Activated T-cell treated with anti-CD3 and anti-CD28 coated beads, Interleukin-2, amount 50 U/mL, for 24 hours (primary cell): ENCODE data around the gene CLCNKB.

Source experiments
- DNase-seq: peaks from one replicate; pipeline ENCODE4 v3.0.0-alpha.2; 2020
- H3K27ac Mint-ChIP-seq: 2 replicates; pipeline ENCODE4 v1.8.0; 2020; ENCODE audit warnings: mild to moderate bottlenecking, mixed read lengths
- H3K27me3 Mint-ChIP-seq: 2 replicates; pipeline ENCODE4 v1.8.0; 2020; ENCODE audit warnings: mixed read lengths
- H3K36me3 Mint-ChIP-seq: 2 replicates; pipeline ENCODE4 v1.8.0; 2020; ENCODE audit warnings: low read depth, mixed read lengths
- H3K4me1 Mint-ChIP-seq: 2 replicates; pipeline ENCODE4 v1.8.0; 2020; ENCODE audit warnings: low read depth, mixed read lengths
- H3K4me3 Mint-ChIP-seq: 2 replicates; pipeline ENCODE4 v1.8.0; 2020; ENCODE audit warnings: mild to moderate bottlenecking, moderate library complexity, mixed read lengths
- H3K9me3 Mint-ChIP-seq: 2 replicates; pipeline ENCODE4 v1.8.0; 2020; ENCODE audit warnings: mixed read lengths

CLCNKB gene

GRCh38 chr1:16067933-16068332 is 24.4 kb downstream of the CLCNKB start:
- no peaks in the 10 kb centered on the region for H3K36me3 Mint-ChIP-seq
- peaks cover 15% of the 10 kb centered on the region for H3K4me1 Mint-ChIP-seq
- no peaks in the 10 kb centered on the region for H3K9me3 Mint-ChIP-seq
- no peak overlapping the region for H3K4me3 Mint-ChIP-seq
- peaks cover 13% of the 10 kb centered on the region for H3K27me3 Mint-ChIP-seq
- no peak for DNase-seq
- no peak overlapping the region for H3K27ac Mint-ChIP-seq

DNA sequence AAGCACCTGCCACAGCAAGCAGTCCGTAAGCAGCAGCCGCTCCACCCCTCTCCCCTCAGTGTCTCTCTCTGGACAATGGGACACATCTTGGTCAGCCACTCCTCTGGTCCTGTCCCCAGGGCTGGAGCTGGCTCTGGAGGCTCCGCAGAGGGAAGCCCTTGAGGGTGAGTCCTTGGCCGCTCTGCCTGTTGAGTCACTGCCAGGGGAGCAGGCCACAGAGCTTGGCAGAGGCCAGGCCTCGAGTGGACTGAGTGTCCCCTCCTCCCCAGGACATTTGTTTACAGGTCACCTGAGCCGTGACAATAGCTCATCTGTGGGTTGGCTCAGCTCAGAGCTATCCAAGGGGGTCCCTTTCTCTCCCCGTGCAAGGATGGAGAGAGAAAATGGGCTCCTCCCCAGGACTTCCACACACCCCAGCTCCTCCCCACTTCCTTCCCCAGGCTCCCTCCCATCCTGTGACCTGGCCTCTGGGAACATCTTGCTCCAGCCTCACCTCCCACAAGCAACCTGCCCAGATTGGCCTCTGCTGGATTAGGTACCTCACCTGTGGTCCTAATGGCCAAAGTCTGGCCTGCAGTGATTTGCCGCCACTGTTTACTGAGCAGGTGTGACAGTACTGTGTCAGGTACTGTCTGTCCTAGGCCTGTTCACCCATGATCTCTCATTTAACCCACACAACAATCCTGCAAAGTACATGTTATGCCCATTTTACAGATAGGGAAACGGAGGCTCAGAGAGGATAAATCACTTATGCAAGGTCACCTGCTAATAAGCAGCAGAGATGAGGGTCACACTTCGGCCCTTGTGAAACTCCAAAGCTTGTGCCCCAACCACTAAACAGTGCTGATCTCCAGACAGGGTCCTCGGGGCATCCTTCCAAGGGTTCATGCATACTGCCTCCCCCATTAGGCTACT is 25.0 kb downstream of the CLCNKB start:
- no peaks in the 10 kb centered on the region for H3K36me3 Mint-ChIP-seq
- no peak overlapping the region for H3K4me3 Mint-ChIP-seq
- H3K27ac Mint-ChIP-seq = no peak overlapping the region

DNA sequence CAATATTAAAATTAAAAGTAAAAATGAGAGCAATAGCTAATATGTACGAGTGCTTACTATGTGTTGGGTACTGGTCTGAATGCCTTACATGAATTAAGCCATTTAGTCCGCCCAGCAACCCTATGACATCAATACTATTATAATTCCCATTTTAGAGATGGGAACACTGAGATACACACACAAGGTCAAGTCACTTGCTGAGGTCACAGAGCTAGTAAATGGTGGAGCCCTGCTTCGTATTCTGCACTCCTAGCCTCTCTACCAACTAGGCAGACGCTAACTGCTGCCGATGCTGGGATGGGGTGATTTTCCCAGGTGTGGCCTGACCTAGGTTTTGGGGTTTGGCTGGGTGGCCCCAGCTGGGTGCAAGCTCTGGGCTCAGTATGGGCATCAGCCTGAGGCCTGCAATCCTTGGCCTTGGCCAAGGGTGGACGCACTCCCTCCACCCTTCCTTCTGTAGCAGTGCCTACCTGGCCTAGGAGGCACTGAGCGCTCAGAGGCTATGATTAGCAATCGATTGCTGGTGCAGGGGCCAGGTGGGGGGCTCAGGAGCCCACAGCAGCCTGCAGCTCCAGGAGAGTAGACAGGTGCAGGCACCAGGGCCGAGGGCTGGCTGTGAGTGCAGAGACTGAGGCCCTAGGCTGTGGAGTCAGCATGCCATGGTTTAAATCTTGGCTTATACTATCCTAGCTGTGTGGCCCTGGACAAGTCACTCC is 27.2 kb downstream of the CLCNKB start:
- no peak overlapping the region for H3K27ac Mint-ChIP-seq
- no peak for DNase-seq
- H3K4me3 Mint-ChIP-seq = no peak overlapping the region
- H3K27me3 Mint-ChIP-seq = peaks cover 23% of the 10 kb centered on the region
- no peaks in the 10 kb centered on the region for H3K36me3 Mint-ChIP-seq
- no peaks in the 10 kb centered on the region for H3K9me3 Mint-ChIP-seq
- H3K4me1 Mint-ChIP-seq = peaks cover 13% of the 10 kb centered on the region

More for the DNA sequence above, 25.0 kb downstream of the CLCNKB start:
- H3K27me3 Mint-ChIP-seq = peaks cover 13% of the 10 kb centered on the region
- DNase-seq = no peak
- no peaks in the 10 kb centered on the region for H3K9me3 Mint-ChIP-seq
- peaks cover 15% of the 10 kb centered on the region for H3K4me1 Mint-ChIP-seq

DNA sequence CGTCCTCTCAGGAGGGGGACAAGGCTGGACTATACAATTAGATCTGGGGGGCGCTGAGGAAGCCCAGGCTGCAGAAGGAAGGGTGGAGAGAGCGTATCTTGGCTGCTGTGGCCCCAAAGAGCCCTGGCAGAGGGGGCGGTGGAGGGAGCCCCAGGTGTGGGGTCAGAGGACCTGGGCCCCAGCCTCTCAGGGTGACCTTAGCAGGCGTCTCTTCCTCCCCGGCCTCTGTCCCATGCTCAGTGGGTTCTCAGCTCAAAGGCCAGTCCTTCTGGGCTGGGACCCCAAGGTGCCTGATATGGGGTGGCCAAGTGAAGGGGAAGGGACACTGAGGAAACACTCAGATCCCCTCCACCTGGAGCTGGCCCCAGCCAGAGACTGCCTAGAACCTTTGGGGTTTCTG is 28.0 kb downstream of the CLCNKB start:
- DNase-seq = no peak
- H3K4me1 Mint-ChIP-seq = peaks cover 13% of the 10 kb centered on the region

GRCh38 chr1:16072095-16072494 is 28.5 kb downstream of the CLCNKB start:
- Mint-ChIP-seq H3K4me1 (peaks cover 13% of the 10 kb centered on the region), H3K27me3 (peaks cover 23% of the 10 kb centered on the region), H3K9me3 (no peaks in the 10 kb centered on the region), H3K27ac (no peak overlapping the region), H3K36me3 (no peaks in the 10 kb centered on the region), H3K4me3 (no peak overlapping the region)
- no peak for DNase-seq

More for the DNA sequence above, 28.0 kb downstream of the CLCNKB start:
- no peak overlapping the region for H3K4me3 Mint-ChIP-seq
- no peaks in the 10 kb centered on the region for H3K9me3 Mint-ChIP-seq
- H3K36me3 Mint-ChIP-seq = no peaks in the 10 kb centered on the region
- peaks cover 23% of the 10 kb centered on the region for H3K27me3 Mint-ChIP-seq
- no peak overlapping the region for H3K27ac Mint-ChIP-seq

GRCh38 chr1:16072616-16073484 is 29.3 kb downstream of the CLCNKB start:
- H3K4me3 Mint-ChIP-seq = no peak overlapping the region
- H3K4me1 Mint-ChIP-seq = peaks cover 13% of the 10 kb centered on the region
- no peak for DNase-seq
- no peak overlapping the region for H3K27ac Mint-ChIP-seq
- H3K27me3 Mint-ChIP-seq = peaks cover 23% of the 10 kb centered on the region
- H3K36me3 Mint-ChIP-seq = no peaks in the 10 kb centered on the region
- no peaks in the 10 kb centered on the region for H3K9me3 Mint-ChIP-seq

- H3K27ac Mint-ChIP-seq = no peak within 1 kb of the TSS
- peaks cover 23% of the 10 kb centered on the region for H3K27me3 Mint-ChIP-seq
- no peaks in the 10 kb centered on the region for H3K9me3 Mint-ChIP-seq
- DNase-seq = peak; percentile 64
- peak within 1 kb of the TSS; percentile 65 for H3K4me3 Mint-ChIP-seq
- H3K4me1 Mint-ChIP-seq = peaks cover 13% of the 10 kb centered on the region
- no peaks in the 10 kb centered on the region for H3K36me3 Mint-ChIP-seq
Observed at GRCh38 chr1:16073490-16074119, 30.0 kb downstream of the CLCNKB start, which contains the start of gene FAM131C. Gene FAM131C (minus strand): TSS chr1:16073651. CDS start chr1:16073442, 209 bp downstream.

DNA sequence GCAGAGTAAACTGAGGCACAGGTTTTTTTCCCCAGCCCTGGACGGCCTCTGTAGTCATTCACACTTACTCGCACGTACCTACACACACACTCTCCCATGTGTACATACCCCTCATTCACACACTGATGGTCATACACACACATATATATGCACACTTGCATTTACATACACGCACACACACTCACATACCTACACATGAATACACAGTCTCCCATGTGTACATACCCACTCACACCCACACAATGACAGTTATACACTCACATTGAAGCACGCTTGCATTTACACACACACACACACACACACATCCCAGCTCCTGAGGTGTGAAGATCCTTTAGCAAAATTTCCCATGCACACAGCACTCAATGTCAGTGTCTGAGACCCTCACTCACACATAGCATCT is 30.6 kb downstream of the CLCNKB start:
- DNase-seq = no peak
- H3K36me3 Mint-ChIP-seq = no peaks in the 10 kb centered on the region
- no peaks in the 10 kb centered on the region for H3K9me3 Mint-ChIP-seq
- peak overlapping the region; percentile 65 for H3K4me3 Mint-ChIP-seq
- peaks cover 18% of the 10 kb centered on the region for H3K4me1 Mint-ChIP-seq
- H3K27me3 Mint-ChIP-seq = peaks cover 23% of the 10 kb centered on the region
- H3K27ac Mint-ChIP-seq = no peak overlapping the region

- no peak for DNase-seq
- Mint-ChIP-seq H3K9me3 (no peaks in the 10 kb centered on the region), H3K27me3 (peaks cover 23% of the 10 kb centered on the region), H3K4me1 (peaks cover 13% of the 10 kb centered on the region), H3K27ac (no peak overlapping the region), H3K4me3 (no peak overlapping the region), H3K36me3 (no peaks in the 10 kb centered on the region)
Observed at GRCh38 chr1:16075337-16076030, 31.9 kb downstream of the CLCNKB start.

DNA sequence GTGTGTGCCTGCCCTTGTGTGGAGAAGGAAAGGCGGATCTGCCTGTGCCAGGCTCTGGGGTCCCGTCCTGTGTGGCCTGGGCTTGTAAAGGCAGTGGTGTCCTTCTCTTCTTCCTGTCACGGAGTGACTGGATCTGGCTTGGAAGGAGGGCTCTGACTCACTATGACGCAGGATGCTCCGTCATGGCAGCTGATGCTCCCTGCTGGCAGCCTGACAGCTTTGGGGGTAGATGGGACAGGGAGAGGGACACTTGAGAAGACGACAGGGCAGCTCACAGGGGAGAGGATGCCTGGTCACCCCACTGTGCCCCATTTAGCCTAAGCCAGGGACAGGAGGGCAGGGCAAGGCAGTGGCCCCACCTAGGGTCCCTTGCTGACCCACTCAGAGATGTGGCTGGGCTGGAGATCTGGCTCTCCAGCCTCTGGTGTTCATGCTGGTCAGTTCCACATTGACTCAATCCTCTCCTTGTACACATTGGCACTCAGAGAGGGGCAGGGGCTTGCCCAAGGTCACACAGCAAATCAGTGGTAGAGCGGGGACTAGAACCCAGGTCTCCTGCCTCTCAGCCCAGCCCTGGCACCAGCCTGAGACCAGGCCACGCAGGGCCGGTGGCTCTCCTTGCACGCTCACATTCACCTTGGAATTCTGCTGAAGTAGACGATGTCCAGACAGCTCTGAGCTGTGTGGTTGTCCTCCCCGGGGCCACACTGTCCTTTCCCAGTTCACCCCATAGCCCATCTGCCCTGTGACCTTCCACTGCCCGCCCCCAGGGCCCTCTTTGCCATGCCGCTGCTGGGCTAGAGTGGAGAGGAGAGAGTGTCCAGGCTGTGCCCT is 32.7 kb downstream of the CLCNKB start:
- no peak overlapping the region for H3K4me3 Mint-ChIP-seq
- H3K9me3 Mint-ChIP-seq = no peaks in the 10 kb centered on the region
- H3K36me3 Mint-ChIP-seq = no peaks in the 10 kb centered on the region
- H3K27ac Mint-ChIP-seq = no peak overlapping the region
- DNase-seq = no peak
- H3K4me1 Mint-ChIP-seq = peaks cover 13% of the 10 kb centered on the region
- H3K27me3 Mint-ChIP-seq = peaks cover 23% of the 10 kb centered on the region

DNA sequence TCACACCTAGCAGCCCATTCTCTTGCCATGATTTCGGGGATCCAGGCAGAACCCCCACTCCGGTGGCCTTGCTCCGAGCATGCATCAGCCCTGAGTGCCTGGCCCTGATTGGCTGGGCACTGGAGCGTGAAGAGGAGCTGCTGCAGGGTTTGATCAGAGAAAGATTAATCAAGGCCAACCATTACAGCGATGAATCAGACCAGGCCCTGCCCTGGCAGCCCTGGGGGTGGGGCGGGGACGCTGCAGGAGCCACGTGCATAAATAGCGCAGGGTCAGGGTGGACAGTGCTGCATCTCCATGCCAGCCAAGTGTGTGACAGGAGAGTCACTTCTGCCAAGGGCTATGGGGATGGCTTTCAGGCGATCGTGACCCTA is 33.3 kb downstream of the CLCNKB start:
- H3K36me3 Mint-ChIP-seq = no peaks in the 10 kb centered on the region
- H3K27me3 Mint-ChIP-seq = peaks cover 22% of the 10 kb centered on the region
- H3K27ac Mint-ChIP-seq = no peak overlapping the region
- H3K9me3 Mint-ChIP-seq = no peaks in the 10 kb centered on the region
- peaks cover 13% of the 10 kb centered on the region for H3K4me1 Mint-ChIP-seq
- no peak for DNase-seq
- H3K4me3 Mint-ChIP-seq = no peak overlapping the region

- H3K27ac Mint-ChIP-seq = no peak overlapping the region
- DNase-seq = no peak
- no peak overlapping the region for H3K4me3 Mint-ChIP-seq
- no peaks in the 10 kb centered on the region for H3K36me3 Mint-ChIP-seq
- peaks cover 17% of the 10 kb centered on the region for H3K27me3 Mint-ChIP-seq
- H3K4me1 Mint-ChIP-seq = peaks cover 13% of the 10 kb centered on the region
- H3K9me3 Mint-ChIP-seq = no peaks in the 10 kb centered on the region
Observed at GRCh38 chr1:16077406-16078245, 34.0 kb downstream of the CLCNKB start.
